DMS 273 (cell line): ENCODE results near the gene ITIH4.

Source experiments
- DNase-seq: peaks from one replicate; lab custom pipeline; 2025; ENCODE audit not compliant: unreplicated experiment; lab: John Stamatoyannopoulos, UW

The ITIH4 gene

GRCh38 chr3:52830535-52831258 lies at the start of gene ITIH4:
Gene ITIH4, minus strand, starts transcription at chr3:52830672. Its CDS starts 30 bp downstream, at chr3:52830642.
- no peak for DNase-seq

GRCh38 chr3:52880047-52880446 lies 49.6 kb upstream of the ITIH4 start:
- DNase-seq: no peak

GRCh38 chr3:52879581-52879980 lies 49.1 kb upstream of the ITIH4 start:
- DNase-seq: no peak

- DNase-seq: no peak
Measured at GRCh38 chr3:52879090-52879489, 48.6 kb upstream of the ITIH4 start.

- DNase-seq: no peak
Measured at GRCh38 chr3:52877085-52877484, 46.6 kb upstream of the ITIH4 start.

GRCh38 chr3:52874864-52875587 lies 44.6 kb upstream of the ITIH4 start:
- DNase-seq: no peak

GRCh38 chr3:52874160-52874701 lies 43.8 kb upstream of the ITIH4 start:
- no peak for DNase-seq

GRCh38 chr3:52873433-52874159 lies 43.1 kb upstream of the ITIH4 start:
- peak; percentile 14 for DNase-seq

GRCh38 chr3:52872245-52872644 lies 41.8 kb upstream of the ITIH4 start:
- DNase-seq: no peak

GRCh38 chr3:52871761-52872160 lies 41.3 kb upstream of the ITIH4 start:
- DNase-seq: no peak

GRCh38 chr3:52870471-52870870 lies 40.0 kb upstream of the ITIH4 start:
- no peak for DNase-seq

- DNase-seq: no peak
Measured at GRCh38 chr3:52866427-52866826, 36.0 kb upstream of the ITIH4 start.

- no peak for DNase-seq
Measured at GRCh38 chr3:52865994-52866393, 35.5 kb upstream of the ITIH4 start.

- peak; percentile 40 for DNase-seq
Measured at GRCh38 chr3:52860424-52860768, 29.9 kb upstream of the ITIH4 start.

- no peak for DNase-seq
Measured at GRCh38 chr3:52859686-52860423, 29.4 kb upstream of the ITIH4 start.

- no peak for DNase-seq
Measured at GRCh38 chr3:52857864-52858263, 27.4 kb upstream of the ITIH4 start.

GRCh38 chr3:52857133-52857532 lies 26.7 kb upstream of the ITIH4 start:
- DNase-seq: no peak

- no peak for DNase-seq
Measured at GRCh38 chr3:52856666-52857065, 26.2 kb upstream of the ITIH4 start.

- no peak for DNase-seq
Measured at GRCh38 chr3:52854013-52854412, 23.5 kb upstream of the ITIH4 start.

- no peak for DNase-seq
Measured at GRCh38 chr3:52852419-52852818, 21.9 kb upstream of the ITIH4 start.

- DNase-seq: peak; percentile 71
Measured at GRCh38 chr3:52851348-52851747, 20.9 kb upstream of the ITIH4 start.
